ENCODE data around the gene PDE2A. TPM values are rescaled to one million over a fixed set of nuclear protein-coding genes. Genes with fewer than 3 reads are reported as not detected.

Gene PDE2A
- 10 to 100 TPM; 16.3 to 20.5 (median 17.2) TPM for polyA plus RNA-seq (ENCODE audit: insufficient read length in 3 of 3)
- long read RNA-seq, donor 1, full-length matches to known transcripts: 2 of 2 reads
- long read RNA-seq, donor 1, partial matches to known transcripts: 0 of 2 reads
- long read RNA-seq, donor 1, other reads (novel, unspliced or antisense): 0 of 2 reads
- long read RNA-seq, donor 2, full-length matches to known transcripts: 1 of 1 reads
- long read RNA-seq, donor 2, partial matches to known transcripts: 0 of 1 reads
- long read RNA-seq, donor 2, other reads (novel, unspliced or antisense): 0 of 1 reads
- long read RNA-seq, donor 3: 0 reads
- long read RNA-seq, donor 4, full-length matches to known transcripts: 1 of 1 reads
- long read RNA-seq, donor 4, partial matches to known transcripts: 0 of 1 reads
- long read RNA-seq, donor 4, other reads (novel, unspliced or antisense): 0 of 1 reads
- long read RNA-seq, donor 5, full-length matches to known transcripts: 1 of 1 reads
- long read RNA-seq, donor 5, partial matches to known transcripts: 0 of 1 reads
- long read RNA-seq, donor 5, other reads (novel, unspliced or antisense): 0 of 1 reads
- long read RNA-seq, donor 6: 0 reads
- long read RNA-seq, donor 7, full-length matches to known transcripts: 1 of 1 reads
- long read RNA-seq, donor 7, partial matches to known transcripts: 0 of 1 reads
- long read RNA-seq, donor 7, other reads (novel, unspliced or antisense): 0 of 1 reads
- long read RNA-seq, donor 8: 0 reads
- long read RNA-seq, donor 9: 0 reads
- long read RNA-seq, donor 10, full-length matches to known transcripts: 1 of 1 reads
- long read RNA-seq, donor 10, partial matches to known transcripts: 0 of 1 reads
- long read RNA-seq, donor 10, other reads (novel, unspliced or antisense): 0 of 1 reads
- long read RNA-seq, donor 11: 0 reads
- long read RNA-seq, donor 12: 0 reads
- long read RNA-seq, donor 13: 0 reads
- long read RNA-seq, donor 14: 0 reads
- long read RNA-seq, donor 15, full-length matches to known transcripts: 1 of 1 reads
- long read RNA-seq, donor 15, partial matches to known transcripts: 0 of 1 reads
- long read RNA-seq, donor 15, other reads (novel, unspliced or antisense): 0 of 1 reads
- long read RNA-seq, donor 16, full-length matches to known transcripts: 1 of 1 reads
- long read RNA-seq, donor 16, partial matches to known transcripts: 0 of 1 reads
- long read RNA-seq, donor 16, other reads (novel, unspliced or antisense): 0 of 1 reads

GRCh38 chr11:72673943-72674828, at the start of gene PDE2A:
TSS of gene PDE2A (minus strand) at chr11:72674422. CDS start at chr11:72674207, 215 bp downstream.
- no peak for DNase-seq

GRCh38 chr11:72723508-72723907, 49.3 kb upstream of the PDE2A start:
- no peak for DNase-seq

- peak; percentile 88 for DNase-seq
Observed at GRCh38 chr11:72722050-72722748, 48.0 kb upstream of the PDE2A start.

GRCh38 chr11:72721689-72722049, 47.4 kb upstream of the PDE2A start:
- no peak for DNase-seq

- no peak for DNase-seq
Observed at GRCh38 chr11:72721276-72721675, 47.1 kb upstream of the PDE2A start.

- DNase-seq: no peak
Observed at GRCh38 chr11:72720784-72721183, 46.6 kb upstream of the PDE2A start.

DNA sequence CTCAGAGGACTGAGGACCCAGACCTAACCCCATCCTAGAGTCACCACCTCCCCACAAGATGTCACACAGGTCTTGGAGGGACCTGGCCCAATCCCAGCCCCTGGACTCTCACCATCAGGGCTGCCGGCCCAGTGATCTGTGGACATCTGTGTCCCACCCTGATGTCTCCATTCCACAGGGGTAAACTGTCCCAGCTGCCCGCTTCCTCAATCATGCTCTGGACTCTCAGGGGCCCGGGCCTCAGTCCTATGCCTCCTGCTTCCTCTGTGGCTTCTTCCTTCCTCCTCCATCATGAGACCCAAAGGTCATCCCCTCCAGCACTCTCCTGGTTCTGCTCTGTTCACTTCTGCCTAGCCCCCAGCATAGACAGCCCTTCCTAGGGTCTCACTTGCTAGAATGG, 45.8 kb upstream of the PDE2A start:
- DNase-seq: no peak

- no peak for DNase-seq
Observed at GRCh38 chr11:72719551-72719950, 45.3 kb upstream of the PDE2A start.

- no peak for DNase-seq
Observed at GRCh38 chr11:72719144-72719543, 44.9 kb upstream of the PDE2A start.

DNA sequence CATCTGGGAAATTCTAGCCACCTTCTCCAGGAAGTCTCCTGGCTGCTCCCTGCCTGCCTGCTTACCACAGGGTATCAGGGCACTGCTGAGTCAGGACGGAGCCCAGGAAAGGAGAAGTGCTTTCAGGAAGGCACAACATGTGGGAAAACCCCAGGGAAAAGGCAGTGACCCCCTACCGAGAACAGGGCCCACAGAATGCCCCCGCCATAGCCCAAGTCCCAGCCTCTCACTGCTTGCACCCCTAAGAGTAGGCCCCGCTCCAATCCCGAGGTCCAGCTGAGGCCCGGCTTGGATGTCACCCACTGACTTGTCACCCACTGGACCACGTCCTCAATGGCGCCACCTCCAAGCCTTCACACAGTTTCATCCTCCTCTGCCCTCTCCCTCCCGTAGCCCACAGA, 43.9 kb upstream of the PDE2A start:
- DNase-seq: no peak

DNA sequence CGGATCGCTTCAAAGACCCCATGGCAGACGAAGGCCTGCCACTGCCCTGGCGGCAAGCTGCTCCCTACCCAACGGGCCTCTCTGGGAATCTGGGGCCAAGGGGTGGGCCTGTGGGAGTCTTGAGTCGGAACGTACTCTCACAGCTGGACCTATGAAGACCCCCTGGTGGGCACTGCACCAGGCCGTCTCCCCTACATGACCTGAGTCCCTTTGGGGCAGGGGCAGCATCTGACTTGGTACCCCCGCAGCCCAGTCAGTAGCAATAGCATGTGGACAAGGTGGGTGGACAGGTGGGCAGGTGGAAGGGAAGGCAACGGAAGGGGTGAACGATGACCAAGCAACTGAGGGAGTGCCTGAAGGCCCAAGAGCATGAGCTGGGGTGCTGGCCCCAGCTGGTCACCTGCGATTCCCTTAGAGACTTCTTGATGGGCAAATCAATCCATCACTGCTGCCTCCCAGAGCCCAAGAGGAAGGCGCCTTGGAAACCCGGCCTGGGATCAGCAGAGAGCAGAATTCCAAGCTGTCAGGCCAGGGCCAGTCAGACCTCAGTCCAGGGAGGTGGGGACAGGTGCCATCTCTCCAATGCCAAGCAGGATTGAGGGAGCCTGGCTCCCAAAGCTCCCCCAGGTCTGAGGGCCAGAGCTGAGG, 42.7 kb upstream of the PDE2A start:
- no peak for DNase-seq

- DNase-seq: peak; percentile 51
Observed at GRCh38 chr11:72716290-72716689, 42.1 kb upstream of the PDE2A start.

GRCh38 chr11:72712841-72713240, 38.6 kb upstream of the PDE2A start:
- no peak for DNase-seq

GRCh38 chr11:72712168-72712751, 38.0 kb upstream of the PDE2A start:
- DNase-seq: no peak

DNA sequence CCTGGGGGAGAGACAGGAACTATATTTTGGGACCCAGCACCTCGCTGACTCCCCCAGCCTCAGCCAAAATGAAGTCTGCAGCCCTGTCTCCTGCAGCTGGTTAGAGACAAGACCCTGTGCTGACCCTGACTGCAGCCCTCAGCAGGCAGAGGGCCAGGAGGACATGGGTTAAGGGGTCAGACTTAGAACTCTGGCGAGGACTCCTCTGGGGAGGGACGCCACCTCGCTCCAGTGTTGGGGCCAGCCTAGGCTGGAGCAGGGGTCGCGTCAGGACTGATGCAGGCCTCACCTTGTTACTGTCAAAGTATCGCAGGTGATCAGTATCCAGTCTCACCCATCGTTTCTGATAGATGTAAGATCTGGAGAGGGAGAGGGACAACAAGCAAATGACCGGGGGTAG, 36.9 kb upstream of the PDE2A start:
- DNase-seq: no peak

GRCh38 chr11:72710278-72710677, 36.1 kb upstream of the PDE2A start:
- DNase-seq: no peak

DNA sequence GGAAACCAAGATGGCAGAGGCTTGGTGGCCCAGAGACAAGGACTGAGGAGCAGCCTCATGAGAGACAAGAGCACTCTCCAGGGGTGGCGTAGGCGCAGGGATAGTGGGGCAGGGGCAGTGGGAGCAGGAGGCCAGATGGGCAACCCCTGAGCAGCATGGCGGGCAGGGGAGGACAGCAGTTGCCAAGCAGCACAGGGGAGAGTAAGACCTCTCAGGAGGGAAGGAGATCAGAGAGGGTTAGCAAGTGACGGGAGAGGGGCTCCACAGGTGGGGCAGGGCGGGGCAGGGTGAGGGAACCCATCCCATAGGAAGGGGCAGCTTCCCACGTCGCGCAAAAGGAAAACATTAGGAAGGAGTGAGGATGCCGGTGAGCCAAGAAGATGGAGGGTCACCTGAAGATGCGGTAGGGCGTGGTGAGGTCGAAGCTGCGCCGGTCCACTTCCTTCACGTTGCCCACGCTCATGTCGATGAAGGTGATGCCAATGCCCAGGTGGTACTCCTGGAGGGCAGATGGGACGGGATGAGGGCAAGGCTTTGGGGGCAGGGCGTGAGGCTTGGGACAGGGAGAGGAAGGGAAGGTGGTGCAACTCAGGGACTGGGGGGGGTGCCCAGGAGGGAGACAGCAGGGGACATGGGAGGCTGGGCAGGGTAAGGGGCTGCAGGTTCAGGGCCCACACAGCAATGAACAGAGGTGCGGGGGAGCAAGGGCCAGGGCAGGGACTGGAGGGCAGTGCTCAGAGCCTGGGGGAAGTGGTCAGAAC, 35.4 kb upstream of the PDE2A start:
- DNase-seq: no peak

- DNase-seq: no peak
Observed at GRCh38 chr11:72707032-72707431, 32.8 kb upstream of the PDE2A start.

- no peak for DNase-seq
Observed at GRCh38 chr11:72706579-72706978, 32.4 kb upstream of the PDE2A start.
